K562 (cell line): ENCODE measurements around the gene CELSR1. TPM values are rescaled to one million over a fixed set of nuclear protein-coding genes. Genes with fewer than 3 reads are reported as not detected.

ENCODE experiments used
- ATAC-seq: fragments of 200-7000 bp; cut with Tn5 transposase; 3 replicates; pipeline ENCODE4 v1.9.1; 2020; ENCODE audit warnings: moderate library complexity
- BruUV-seq: library from RNA; stranded (reverse); fragments of 400-500 nt; replicated peaks from 2 replicates; lab custom pipeline; 2021; lab: Mats Ljungman, UMichigan
- CTCF ChIA-PET: fragments of 300-600 bp; formaldehyde crosslinking; extraction: SDS; loops from one replicate; lab custom pipeline; 2021; ENCODE audit warnings: low intra/inter-chr PET ratio; lab: Yijun Ruan, JAX
- POLR2A ChIA-PET: fragments of 300-600, 350-650 bp; sonication (Branson Sonifier 250); formaldehyde crosslinking; extraction: SDS; loops from one replicate; lab custom pipeline; 2021; ENCODE audit warnings: antibody characterized with exemption, inconsistent platforms; lab: Yijun Ruan, JAX
- DNase-seq, 4 experiments: peaks; one replicate each; pipeline versions ENCODE4 v3.0.0 to v3.0.0-alpha.2; 2011 to 2018; ENCODE audit warnings: low spot score in 3 of 4, mixed read lengths in 3 of 4; ENCODE audit errors: extremely low read depth in 1 of 4
- FAIRE-seq: peaks from 2 replicates; lab custom pipeline; 2011; peaks lifted over from hg19 to GRCh38; lab: Jason Lieb, UNC
- H2AFZ ChIP-seq: 2 replicates; pipeline ENCODE4 v1.6.0; 2011; ENCODE audit warnings: low read depth, low read length, control low read depth, inconsistent platforms
- H3K27ac ChIP-seq: fragments of 200-600 bp; 3 replicates; pipeline ENCODE4 v1.8.0; 2011; ENCODE audit warnings: low read depth, mild to moderate bottlenecking, control low read depth, inconsistent platforms, low read length, moderate library complexity, mixed read lengths; ENCODE audit errors: extremely low read depth
- H3K27me3 ChIP-seq, 2 experiments: fragments of 300-600 bp in 1 of 2; 2 replicates in 1 of 2; 3 replicates in 1 of 2; pipeline versions ENCODE4 v1.6.0 to v1.8.0; 2011; ENCODE audit warnings: inconsistent platforms in 2 of 2, low read length in 2 of 2, mild to moderate bottlenecking in 1 of 2, mixed read lengths in 1 of 2, moderate library complexity in 1 of 2; ENCODE audit not compliant: control insufficient read depth in 2 of 2, insufficient read depth in 2 of 2
- H3K36me3 ChIP-seq: fragments of 300-600 bp; 3 replicates; pipeline ENCODE4 v1.8.0; 2011; ENCODE audit warnings: mild to moderate bottlenecking, low read length, inconsistent platforms; ENCODE audit not compliant: control insufficient read depth, insufficient read depth
- H3K4me1 ChIP-seq, 2 experiments: fragments of 200-600 bp in 1 of 2; replicated peaks in 1 of 2; 2 replicates in 1 of 2; 3 replicates in 1 of 2; pipeline versions ENCODE4 v1.5.1 to v1.8.0; 2011; ENCODE audit warnings: inconsistent platforms in 2 of 2, low read length in 2 of 2, mild to moderate bottlenecking in 1 of 2, mixed read lengths in 1 of 2, moderate library complexity in 1 of 2; ENCODE audit not compliant: control insufficient read depth in 2 of 2, insufficient read depth in 2 of 2
- H3K4me2 ChIP-seq: 2 replicates; pipeline ENCODE4 v1.6.1; 2011; ENCODE audit warnings: low read length, control low read depth, inconsistent platforms, mixed read lengths; ENCODE audit not compliant: insufficient read depth
- H3K4me3 ChIP-seq: fragments of 200-600 bp; sonication (generic), shearing (Covaris generic); 2 replicates; pipeline ENCODE4 v1.5.1; 2016; ENCODE audit warnings: control low read depth, inconsistent platforms
- H3K79me2 ChIP-seq: fragments of 200-600 bp; 3 replicates; pipeline ENCODE4 v1.8.0; 2011; ENCODE audit warnings: low read length, inconsistent platforms; ENCODE audit not compliant: control insufficient read depth, insufficient read depth
- H3K9ac ChIP-seq, 2 experiments: 2 replicates each; pipeline versions ENCODE4 v1.6.0 to v1.6.1; 2011; ENCODE audit warnings: low read depth in 2 of 2, low read length in 2 of 2, control low read depth in 1 of 2, inconsistent platforms in 1 of 2, mild to moderate bottlenecking in 1 of 2, mixed read lengths in 1 of 2; ENCODE audit not compliant: insufficient read depth in 1 of 2
- H3K9me1 ChIP-seq: one replicate; pipeline ENCODE4 v1.6.0; 2011; ENCODE audit warnings: inconsistent platforms, mild to moderate bottlenecking, low read length, moderate library complexity; ENCODE audit not compliant: control insufficient read depth, insufficient read depth
- H3K9me3 ChIP-seq: replicated peaks from 2 replicates; pipeline ENCODE4 v1.5.1; 2011; ENCODE audit warnings: low read depth, low read length, inconsistent platforms; ENCODE audit not compliant: control insufficient read depth, insufficient read depth
- H4K20me1 ChIP-seq: replicated peaks from 2 replicates; pipeline ENCODE4 v1.6.1; 2011; ENCODE audit warnings: low read length, inconsistent platforms, mixed read lengths; ENCODE audit not compliant: control insufficient read depth, insufficient read depth
- CBX2 ChIP-seq: fragments of 200-600 bp; sonication (generic); IDR thresholded peaks from one replicate; pipeline ENCODE4 v1.6.1; 2012; ENCODE audit warnings: mild to moderate bottlenecking, low read length, inconsistent platforms; ENCODE audit not compliant: insufficient read depth, poor library complexity, severe bottlenecking
- E2F3 ChIP-seq: fragments of 250-450 bp; sonication (Bioruptor Pico); IDR thresholded peaks from 2 replicates; pipeline ENCODE4 v1.4.0; 2020; ENCODE audit warnings: mild to moderate bottlenecking
- MTF1 ChIP-seq: fragments of 250-450 bp; sonication (Bioruptor Pico); IDR thresholded peaks from 2 replicates; pipeline ENCODE4 v1.9.0; 2021; ENCODE audit warnings: moderate library complexity, mild to moderate bottlenecking, inconsistent platforms, borderline replicate concordance
- NELFE ChIP-seq: IDR thresholded peaks from 2 replicates; pipeline ENCODE4 v1.6.1; 2011; ENCODE audit warnings: mild to moderate bottlenecking; ENCODE audit not compliant: insufficient read depth, insufficient read length
- PATZ1 ChIP-seq: fragments of 250-450 bp; sonication (Bioruptor Pico); IDR thresholded peaks from 2 replicates; pipeline ENCODE4 v1.5.0; 2020; ENCODE audit warnings: mild to moderate bottlenecking, borderline replicate concordance
- SMAD2 ChIP-seq: fragments of 150-350 bp; IDR thresholded peaks from 2 replicates; pipeline ENCODE4 v1.6.1; 2014; ENCODE audit warnings: low read depth, mild to moderate bottlenecking, low read length
- ZBTB12 ChIP-seq: fragments of 250-450 bp; sonication (Bioruptor Pico); IDR thresholded peaks from 2 replicates; pipeline ENCODE4 v1.4.0; 2020
- ZNF717 ChIP-seq: fragments of 250-450 bp; sonication (Bioruptor Pico); IDR thresholded peaks from 2 replicates; pipeline ENCODE4 v1.5.0; 2021
- WGBS: fragments of 100-300 bp; shearing (Covaris generic); methylation state at CpG from one replicate; pipeline ENCODE4 v1.1.6; 2016; ENCODE audit warnings: low coverage, mixed read lengths; ENCODE audit not compliant: insufficient coverage; ENCODE audit errors: missing lambda C conversion rate; 5-methylcytosine and 5-hydroxymethylcytosine counted together
- in situ Hi-C: fragments of 300-500 bp; cut with MboI; formaldehyde crosslinking; loops from 4 replicates; pipeline ENCODE4 v1.15.0; 2018; ENCODE audit warnings: inconsistent platforms, mixed read lengths
- intact Hi-C: fragments of 100-400 bp; cut with micrococcal nuclease; formaldehyde crosslinking; loops from 2 replicates; pipeline ENCODE4 v1.14.2; 2022
- polyA plus RNA-seq, 8 experiments: library from polyadenylated mRNA; depleted of rRNA in 4 of 8; stranded (reverse) in 5 of 8; unstranded in 3 of 8; fragments of >200 nt; fragmentation: Nextera tagmentation in 2 of 8; fragmentation: Illumina TruSeq in 1 of 8; extraction: Ambion mirVana in 2 of 8; extraction: Trizol in 1 of 8; gene quantifications; 2 replicates each; pipeline versions ENCODE4 v1.2.1 to v1.2.3, GENCODE V29; 2011 to 2014; ENCODE audit warnings: inconsistent platforms in 1 of 8, missing spikeins in 1 of 8
- total RNA-seq, 7 experiments: library from RNA; depleted of rRNA in 6 of 7; stranded (reverse); fragments of >200 nt in 6 of 7; fragmentation: Illumina TruSeq in 2 of 7; extraction: Trizol in 2 of 7; gene quantifications; 2 replicates each; pipeline versions ENCODE4 v1.2.1 to v1.2.3, GENCODE V29; 2011 to 2021; ENCODE audit warnings: low replicate concordance in 1 of 7

Gene CELSR1
- total and polyA plus RNA-seq, 9 of the 15 experiments (the other 6 are each of a cell fraction or from before 2014, with no cell fraction given): under 0.01 to 0.09 TPM; not detected in 7

- Histone ChIP-seq H3K4me3 (no peak overlapping the region), H4K20me1 (no peaks in the 10 kb centered on the region), H3K27ac (no peak overlapping the region), H2AFZ (no peak overlapping the region), H3K4me1 (peaks cover 0 to 20% of the 10 kb centered on the region in 2 experiments; a peak in 2 of 5 replicates), H3K9me3 (no peaks in the 10 kb centered on the region), H3K27me3 (peaks cover 5 to 23% of the 10 kb centered on the region in 2 experiments; a peak in 4 of 5 replicates), H3K9ac (no peak overlapping the region), H3K4me2 (no peak overlapping the region), H3K9me1 (no peaks in the 10 kb centered on the region), H3K79me2 (no peaks in the 10 kb centered on the region), H3K36me3 (peaks cover 9% of the 10 kb centered on the region; the same call in 1 of the 3 replicates)
- WGBS: 19% methylated on average over 5 of the region's 5 CpGs
- intact Hi-C loops: no loop called here
- ATAC-seq: no peak
- no peak for DNase-seq
- ChIA-PET POLR2A (no interaction called here), CTCF (no interaction called here)
- BruUV-seq: no TSS peak
- in situ Hi-C loops: no loop called here
- TF ChIP-seq ZNF717 (CRISPR knock-in tag): no peak
- TF ChIP-seq E2F3 (CRISPR knock-in tag): no peak
- TF ChIP-seq ZBTB12: no peak
- TF ChIP-seq SMAD2: no peak
- TF ChIP-seq NELFE: no peak
- TF ChIP-seq PATZ1 (CRISPR knock-in tag): no peak
- TF ChIP-seq MTF1 (CRISPR knock-in tag): no peak
- no peak for TF ChIP-seq CBX2
- no peak for FAIRE-seq
Observed at GRCh38 chr22:46360097-46360496, 177.3 kb downstream of the CELSR1 start.
